Hepatocyte (in vitro differentiated cells): ENCODE measurements around the gene TOP2B.

Source experiments
- EZH2 ChIP-seq: fragments of 200-600 bp; sonication (generic); IDR thresholded peaks from 2 replicates; pipeline ENCODE4 v1.6.1; 2016; ENCODE audit warnings: antibody characterized with exemption, mild to moderate bottlenecking, borderline replicate concordance
- EZH2phosphoT487 ChIP-seq: fragments of 200-600 bp; sonication (generic); IDR thresholded peaks from one replicate; pipeline ENCODE4 v1.6.1; 2018; ENCODE audit warnings: antibody characterized with exemption, mild to moderate bottlenecking, low read depth, moderate library complexity; ENCODE audit not compliant: unreplicated experiment, severe bottlenecking
- TF ChIP-seq, protein P1 (sequence below): fragments of 200-600 bp; sonication (generic); IDR thresholded peaks from 2 replicates; pipeline ENCODE4 v1.5.1; 2016; ENCODE audit warnings: antibody characterized with exemption, mild to moderate bottlenecking; ENCODE audit not compliant: poor library complexity

DNA sequence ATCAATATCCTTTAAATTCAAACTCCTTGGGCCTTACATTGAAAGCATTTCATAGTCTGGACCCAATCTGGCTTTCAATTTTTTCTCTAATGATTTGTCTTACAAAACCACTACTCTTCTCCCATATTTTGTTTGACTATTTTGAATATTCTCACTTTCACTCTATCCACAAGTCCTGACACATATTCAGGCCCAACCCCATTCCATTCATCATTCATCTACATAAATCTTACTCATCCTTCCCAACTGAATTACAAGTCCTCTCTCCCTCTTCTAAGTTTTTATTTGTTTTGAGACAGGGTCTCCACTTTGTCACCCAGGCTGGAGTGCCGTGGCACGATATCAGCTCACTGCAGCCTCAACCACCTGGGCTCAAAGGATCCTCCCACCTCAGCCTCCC is 43.6 kb downstream of the TOP2B start:
- TF ChIP-seq EZH2phosphoT487 (no peak), EZH2 (no peak)
- TF ChIP-seq, protein P1, sequence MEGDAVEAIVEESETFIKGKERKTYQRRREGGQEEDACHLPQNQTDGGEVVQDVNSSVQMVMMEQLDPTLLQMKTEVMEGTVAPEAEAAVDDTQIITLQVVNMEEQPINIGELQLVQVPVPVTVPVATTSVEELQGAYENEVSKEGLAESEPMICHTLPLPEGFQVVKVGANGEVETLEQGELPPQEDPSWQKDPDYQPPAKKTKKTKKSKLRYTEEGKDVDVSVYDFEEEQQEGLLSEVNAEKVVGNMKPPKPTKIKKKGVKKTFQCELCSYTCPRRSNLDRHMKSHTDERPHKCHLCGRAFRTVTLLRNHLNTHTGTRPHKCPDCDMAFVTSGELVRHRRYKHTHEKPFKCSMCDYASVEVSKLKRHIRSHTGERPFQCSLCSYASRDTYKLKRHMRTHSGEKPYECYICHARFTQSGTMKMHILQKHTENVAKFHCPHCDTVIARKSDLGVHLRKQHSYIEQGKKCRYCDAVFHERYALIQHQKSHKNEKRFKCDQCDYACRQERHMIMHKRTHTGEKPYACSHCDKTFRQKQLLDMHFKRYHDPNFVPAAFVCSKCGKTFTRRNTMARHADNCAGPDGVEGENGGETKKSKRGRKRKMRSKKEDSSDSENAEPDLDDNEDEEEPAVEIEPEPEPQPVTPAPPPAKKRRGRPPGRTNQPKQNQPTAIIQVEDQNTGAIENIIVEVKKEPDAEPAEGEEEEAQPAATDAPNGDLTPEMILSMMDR, result no peak
